ENCODE measurements around the gene P4HA3.

P4HA3 gene

DNA sequence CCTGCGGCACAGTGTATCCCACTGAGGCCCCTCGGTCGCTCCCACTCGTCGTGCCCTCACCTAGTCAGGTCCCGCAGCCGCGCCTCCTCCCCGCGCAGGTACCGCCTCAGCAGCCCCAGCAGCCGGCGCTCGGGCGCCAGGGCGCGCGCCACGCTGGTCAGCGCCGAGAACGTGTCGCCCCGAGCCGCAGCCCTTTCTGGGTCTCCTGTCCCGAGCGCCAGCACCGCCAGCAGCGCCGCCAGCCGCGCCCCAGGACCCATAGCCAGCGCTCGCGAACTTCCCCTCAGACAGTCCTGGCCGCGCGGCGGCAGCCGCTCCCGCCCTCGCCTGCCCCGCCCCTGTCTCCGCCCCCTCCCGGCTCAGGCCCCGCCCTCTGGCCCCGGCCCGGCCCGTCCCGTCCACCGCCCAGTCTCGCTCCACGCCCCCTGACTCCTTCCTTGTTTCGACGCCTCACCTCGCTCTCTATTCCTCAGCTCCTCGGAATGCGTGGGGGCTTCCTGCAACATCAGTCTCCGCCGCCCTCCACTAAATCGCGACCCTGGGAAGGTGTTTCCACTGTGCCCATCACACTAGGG lies at the start of gene P4HA3:
Gene P4HA3, minus strand, starts transcription at position 289 of the 575 bp plus-strand sequence. Its CDS starts 29 bp downstream, at position 260.
- peak; percentile 55 for DNase-seq (ENCODE audit: low read depth, low spot score)
- H3K4me3 ChIP-seq (ENCODE audit: low read depth, low read length): peak within 1 kb of the TSS; percentile 56
- TF ChIP-seq, protein P1, sequence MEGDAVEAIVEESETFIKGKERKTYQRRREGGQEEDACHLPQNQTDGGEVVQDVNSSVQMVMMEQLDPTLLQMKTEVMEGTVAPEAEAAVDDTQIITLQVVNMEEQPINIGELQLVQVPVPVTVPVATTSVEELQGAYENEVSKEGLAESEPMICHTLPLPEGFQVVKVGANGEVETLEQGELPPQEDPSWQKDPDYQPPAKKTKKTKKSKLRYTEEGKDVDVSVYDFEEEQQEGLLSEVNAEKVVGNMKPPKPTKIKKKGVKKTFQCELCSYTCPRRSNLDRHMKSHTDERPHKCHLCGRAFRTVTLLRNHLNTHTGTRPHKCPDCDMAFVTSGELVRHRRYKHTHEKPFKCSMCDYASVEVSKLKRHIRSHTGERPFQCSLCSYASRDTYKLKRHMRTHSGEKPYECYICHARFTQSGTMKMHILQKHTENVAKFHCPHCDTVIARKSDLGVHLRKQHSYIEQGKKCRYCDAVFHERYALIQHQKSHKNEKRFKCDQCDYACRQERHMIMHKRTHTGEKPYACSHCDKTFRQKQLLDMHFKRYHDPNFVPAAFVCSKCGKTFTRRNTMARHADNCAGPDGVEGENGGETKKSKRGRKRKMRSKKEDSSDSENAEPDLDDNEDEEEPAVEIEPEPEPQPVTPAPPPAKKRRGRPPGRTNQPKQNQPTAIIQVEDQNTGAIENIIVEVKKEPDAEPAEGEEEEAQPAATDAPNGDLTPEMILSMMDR (IDR thresholded peaks at IDR 0.05; ENCODE audit: low read depth, low read length): peak; percentile 15
- in situ Hi-C loops (cut with HindIII; ENCODE audit: low sequenced_read_pairs): no loop called here

DNA sequence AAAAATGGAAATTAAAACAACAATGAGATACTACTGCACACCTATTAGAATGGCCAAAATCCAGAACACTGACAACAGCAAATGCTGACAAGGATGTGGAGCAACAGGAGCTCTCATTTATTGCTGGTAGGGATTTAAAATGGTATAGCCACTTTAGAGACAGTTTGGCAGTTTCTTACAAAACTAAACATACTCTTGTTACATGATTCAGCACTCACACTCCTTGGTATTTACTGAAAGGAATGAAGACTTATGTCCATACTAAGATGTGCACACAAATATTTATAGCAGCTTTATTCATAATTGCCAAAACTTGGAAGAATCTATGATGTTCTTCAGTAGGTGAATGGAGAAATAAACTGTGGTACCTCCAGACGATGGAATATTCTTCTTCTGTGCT lies 46.0 kb upstream of the P4HA3 start:
- no peak overlapping the region for H3K4me3 ChIP-seq (ENCODE audit: low read depth, low read length)
- in situ Hi-C loops (cut with HindIII; ENCODE audit: low sequenced_read_pairs): no loop called here
- TF ChIP-seq, protein P1 (IDR thresholded peaks at IDR 0.05; ENCODE audit: low read depth, low read length): no peak
- DNase-seq (ENCODE audit: low read depth, low spot score): no peak

DNA sequence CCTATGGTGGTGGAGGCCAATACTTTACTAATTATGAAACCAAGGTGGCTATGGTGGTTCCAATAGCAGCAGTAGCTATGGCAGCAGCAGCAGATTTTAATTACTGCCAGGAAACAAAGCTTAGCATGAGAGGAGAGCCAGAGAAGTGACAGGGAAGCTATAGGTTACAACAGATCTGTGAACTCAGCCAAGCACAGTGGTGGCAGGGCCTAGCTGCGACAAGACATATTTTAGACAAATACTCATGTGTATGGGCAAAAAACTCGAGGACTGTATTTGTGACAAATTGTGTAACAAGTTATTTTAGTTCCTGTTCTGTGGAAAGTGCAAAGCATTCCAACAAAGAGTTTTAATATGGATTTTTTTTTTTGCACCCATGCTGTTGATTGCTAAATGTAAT lies 44.2 kb upstream of the P4HA3 start:
- TF ChIP-seq, protein P1 (IDR thresholded peaks at IDR 0.05; ENCODE audit: low read depth, low read length): no peak
- in situ Hi-C loops (cut with HindIII; ENCODE audit: low sequenced_read_pairs): no loop called here
- no peak for DNase-seq (ENCODE audit: low read depth, low spot score)
- no peak overlapping the region for H3K4me3 ChIP-seq (ENCODE audit: low read depth, low read length)

DNA sequence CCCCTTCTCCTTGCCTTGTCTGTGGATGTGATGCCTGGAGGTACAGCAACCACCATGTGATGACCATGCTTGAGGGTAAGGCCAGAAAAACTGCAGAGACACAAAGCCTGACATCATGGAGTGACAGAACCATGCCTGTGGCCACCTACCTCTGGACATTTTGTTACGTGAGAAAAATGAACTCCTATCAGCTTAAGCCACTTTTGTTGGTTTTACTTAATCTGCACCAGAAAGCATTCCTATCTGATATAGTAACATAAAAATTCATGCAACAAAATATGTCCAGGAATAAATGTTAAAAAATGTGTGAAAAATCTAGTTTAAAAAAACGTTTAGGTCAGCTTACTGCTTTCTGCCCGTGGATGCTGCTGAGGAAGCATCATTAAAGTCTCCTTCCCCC lies 42.6 kb upstream of the P4HA3 start:
- TF ChIP-seq, protein P1 (IDR thresholded peaks at IDR 0.05; ENCODE audit: low read depth, low read length): no peak
- in situ Hi-C loops (cut with HindIII; ENCODE audit: low sequenced_read_pairs): no loop called here
- no peak for DNase-seq (ENCODE audit: low read depth, low spot score)

DNA sequence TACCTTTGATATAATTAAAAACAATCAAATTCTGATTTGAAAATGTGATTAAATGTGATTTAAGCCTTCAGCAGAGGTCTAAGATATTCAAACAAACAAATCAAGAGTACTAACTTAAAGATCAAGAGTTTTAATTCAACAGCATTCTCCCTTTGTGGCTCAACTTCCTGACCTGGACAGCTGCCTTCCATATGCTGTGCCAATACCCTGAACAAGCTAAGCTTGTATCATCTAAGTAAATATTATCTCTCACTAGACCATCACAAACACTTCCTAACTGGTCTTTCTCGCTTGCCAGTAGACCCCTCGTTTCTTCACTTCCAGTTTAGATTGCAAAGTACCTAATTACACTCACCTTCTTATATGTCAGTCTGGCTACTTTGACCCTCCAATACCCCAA lies 35.9 kb upstream of the P4HA3 start:
- peak; percentile 28 for DNase-seq (ENCODE audit: low read depth, low spot score)
- no peak overlapping the region for H3K4me3 ChIP-seq (ENCODE audit: low read depth, low read length)
- in situ Hi-C loops (cut with HindIII; ENCODE audit: low sequenced_read_pairs): no loop called here
- TF ChIP-seq, protein P1 (IDR thresholded peaks at IDR 0.05; ENCODE audit: low read depth, low read length): no peak

More for the DNA sequence above, 42.6 kb upstream of the P4HA3 start:
- no peak overlapping the region for H3K4me3 ChIP-seq (ENCODE audit: low read depth, low read length)

DNA sequence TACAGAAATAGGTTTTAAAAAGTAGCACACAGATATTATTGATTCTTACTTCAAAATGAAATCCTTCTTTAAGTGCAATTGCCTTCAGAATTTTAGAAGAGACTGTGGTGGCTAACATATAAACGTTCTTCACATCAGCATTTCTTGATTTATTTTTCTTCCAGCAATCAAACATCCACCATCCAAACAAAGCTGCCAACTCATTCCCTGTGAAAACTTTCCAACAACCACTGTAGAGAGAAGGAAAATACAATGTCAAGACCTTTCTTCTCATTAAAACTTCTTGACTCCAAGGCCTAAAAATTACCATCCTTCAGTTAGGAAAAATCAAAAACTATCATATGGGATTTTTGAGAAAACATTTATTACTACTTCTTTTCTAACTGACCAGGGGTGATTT lies 34.0 kb upstream of the P4HA3 start:
- H3K4me3 ChIP-seq (ENCODE audit: low read depth, low read length): no peak overlapping the region
- TF ChIP-seq, protein P1 (IDR thresholded peaks at IDR 0.05; ENCODE audit: low read depth, low read length): no peak
- no peak for DNase-seq (ENCODE audit: low read depth, low spot score)
- in situ Hi-C loops (cut with HindIII; ENCODE audit: low sequenced_read_pairs): no loop called here

Measured in astrocyte of the spinal cord (primary cell).